ENCODE results near the gene LGR6.

DNA sequence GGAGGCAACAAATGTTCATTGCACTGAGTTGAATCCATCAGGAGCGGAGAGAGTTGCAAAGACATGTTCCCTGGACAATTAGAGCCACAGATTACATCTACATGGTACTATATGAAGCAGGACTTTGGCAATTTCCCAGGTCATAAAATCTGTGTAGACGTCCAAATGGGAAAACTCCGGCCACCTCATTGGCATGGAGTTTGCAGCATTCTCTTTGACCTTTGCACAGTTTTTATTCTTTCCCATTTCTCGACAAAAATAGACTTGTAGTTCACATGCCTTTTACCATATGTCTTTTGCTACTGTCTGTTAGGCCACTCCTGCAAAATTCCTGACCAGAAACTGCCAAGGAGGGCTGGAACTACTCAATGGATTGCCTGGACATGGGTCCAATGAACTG is 100.0 kb downstream of the LGR6 start:
- TF ChIP-seq, protein P1, sequence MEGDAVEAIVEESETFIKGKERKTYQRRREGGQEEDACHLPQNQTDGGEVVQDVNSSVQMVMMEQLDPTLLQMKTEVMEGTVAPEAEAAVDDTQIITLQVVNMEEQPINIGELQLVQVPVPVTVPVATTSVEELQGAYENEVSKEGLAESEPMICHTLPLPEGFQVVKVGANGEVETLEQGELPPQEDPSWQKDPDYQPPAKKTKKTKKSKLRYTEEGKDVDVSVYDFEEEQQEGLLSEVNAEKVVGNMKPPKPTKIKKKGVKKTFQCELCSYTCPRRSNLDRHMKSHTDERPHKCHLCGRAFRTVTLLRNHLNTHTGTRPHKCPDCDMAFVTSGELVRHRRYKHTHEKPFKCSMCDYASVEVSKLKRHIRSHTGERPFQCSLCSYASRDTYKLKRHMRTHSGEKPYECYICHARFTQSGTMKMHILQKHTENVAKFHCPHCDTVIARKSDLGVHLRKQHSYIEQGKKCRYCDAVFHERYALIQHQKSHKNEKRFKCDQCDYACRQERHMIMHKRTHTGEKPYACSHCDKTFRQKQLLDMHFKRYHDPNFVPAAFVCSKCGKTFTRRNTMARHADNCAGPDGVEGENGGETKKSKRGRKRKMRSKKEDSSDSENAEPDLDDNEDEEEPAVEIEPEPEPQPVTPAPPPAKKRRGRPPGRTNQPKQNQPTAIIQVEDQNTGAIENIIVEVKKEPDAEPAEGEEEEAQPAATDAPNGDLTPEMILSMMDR (IDR thresholded peaks at IDR 0.05; ENCODE audit: poor library complexity): no peak
- no peak for TF ChIP-seq EZH2 (IDR thresholded peaks at IDR 0.05; ENCODE audit: borderline replicate concordance)

Data from hepatocyte (in vitro differentiated cells).